Type B pancreatic cell (in vitro differentiated cells): ENCODE measurements around the gene TRAF3IP1. TPM values are rescaled to one million over a fixed set of nuclear protein-coding genes. Genes with fewer than 3 reads are reported as not detected.
"Not testable (repeated sequence)": the region's sequence is repeated elsewhere in the genome, so short reads cannot be mapped to it uniquely, and the experiment has no call there.

Source experiments
- DNase-seq: peaks from one replicate; pipeline ENCODE4 v3.0.0; 2021; ENCODE audit warnings: mixed read lengths; ENCODE audit not compliant: unreplicated experiment; ENCODE audit errors: extremely low spot score
- H3K27ac Mint-ChIP-seq: 2 replicates; pipeline ENCODE4 v1.8.0; 2021; ENCODE audit warnings: mild to moderate bottlenecking, mixed read lengths
- H3K27me3 Mint-ChIP-seq: 2 replicates; pipeline ENCODE4 v1.8.0; 2021; ENCODE audit warnings: mixed read lengths
- H3K36me3 Mint-ChIP-seq: 2 replicates; pipeline ENCODE4 v1.8.0; 2021; ENCODE audit warnings: mixed read lengths
- H3K4me1 Mint-ChIP-seq: one replicate; pipeline ENCODE4 v1.8.0; 2021; ENCODE audit warnings: mixed read lengths; ENCODE audit not compliant: unreplicated experiment
- H3K4me3 Mint-ChIP-seq: 2 replicates; pipeline ENCODE4 v1.8.0; 2021; ENCODE audit warnings: mild to moderate bottlenecking, mixed read lengths
- H3K9me3 Mint-ChIP-seq: 2 replicates; pipeline ENCODE4 v1.8.0; 2021; ENCODE audit warnings: mixed read lengths
- CTCF ChIP-seq: fragments of 200-600 bp; sonication (generic); conservative IDR thresholded peaks from 2 replicates; pipeline ENCODE4 v1.5.0; 2021; ENCODE audit warnings: antibody characterized with exemption, mild to moderate bottlenecking
- total RNA-seq: library from RNA; stranded (reverse); gene quantifications from 2 replicates; pipeline ENCODE4 v1.2.1, GENCODE V29; 2021; ENCODE audit warnings: low replicate concordance

Gene TRAF3IP1
- total RNA-seq, 1 donor from 2014 or later = 20.9 TPM

GRCh38 chr2:238321467-238321866, 1.1 kb downstream of the TRAF3IP1 start:
- peaks cover 14% of the 10 kb centered on the region for H3K4me1 Mint-ChIP-seq
- H3K4me3 Mint-ChIP-seq = peak overlapping the region; percentile 90
- no peaks in the 10 kb centered on the region for H3K9me3 Mint-ChIP-seq
- H3K36me3 Mint-ChIP-seq = peaks cover 10% of the 10 kb centered on the region
- no peak for DNase-seq
- no peaks in the 10 kb centered on the region for H3K27me3 Mint-ChIP-seq
- TF ChIP-seq CTCF = no peak
- H3K27ac Mint-ChIP-seq = peak overlapping the region; percentile 76

- H3K36me3 Mint-ChIP-seq = peaks cover 11% of the 10 kb centered on the region
- peak overlapping the region; percentile 90 for H3K4me3 Mint-ChIP-seq
- H3K27ac Mint-ChIP-seq = no peak overlapping the region
- H3K27me3 Mint-ChIP-seq = no peaks in the 10 kb centered on the region
- H3K4me1 Mint-ChIP-seq = peaks cover 14% of the 10 kb centered on the region
- DNase-seq = no peak
- TF ChIP-seq CTCF = no peak
- H3K9me3 Mint-ChIP-seq = no peaks in the 10 kb centered on the region
Measured at GRCh38 chr2:238322001-238322411, 1.7 kb downstream of the TRAF3IP1 start.

GRCh38 chr2:238324248-238324647, 3.9 kb downstream of the TRAF3IP1 start:
- DNase-seq = peak; percentile 8
- not testable (repeated sequence) for H3K27me3 Mint-ChIP-seq, H3K4me3 Mint-ChIP-seq, H3K9me3 Mint-ChIP-seq, H3K27ac Mint-ChIP-seq
- Mint-ChIP-seq H3K36me3 (peaks cover 22% of the 10 kb centered on the region), H3K4me1 (peaks cover 14% of the 10 kb centered on the region)

GRCh38 chr2:238325694-238326093, 5.4 kb downstream of the TRAF3IP1 start:
- TF ChIP-seq CTCF = no peak
- peaks cover 22% of the 10 kb centered on the region for H3K36me3 Mint-ChIP-seq
- no peak overlapping the region for H3K4me3 Mint-ChIP-seq
- H3K4me1 Mint-ChIP-seq = peaks cover 10% of the 10 kb centered on the region
- peak; percentile 20 for DNase-seq
- no peak overlapping the region for H3K27ac Mint-ChIP-seq
- H3K27me3 Mint-ChIP-seq = no peaks in the 10 kb centered on the region
- no peaks in the 10 kb centered on the region for H3K9me3 Mint-ChIP-seq

GRCh38 chr2:238326801-238327365, 6.6 kb downstream of the TRAF3IP1 start:
- Mint-ChIP-seq H3K36me3 (peaks cover 22% of the 10 kb centered on the region), H3K27ac (no peak overlapping the region), H3K4me1 (peaks cover 1% of the 10 kb centered on the region), H3K4me3 (no peak overlapping the region), H3K9me3 (no peaks in the 10 kb centered on the region), H3K27me3 (no peaks in the 10 kb centered on the region)
- TF ChIP-seq CTCF = no peak
- DNase-seq = no peak

- no peaks in the 10 kb centered on the region for H3K27me3 Mint-ChIP-seq
- H3K27ac Mint-ChIP-seq = no peak overlapping the region
- H3K9me3 Mint-ChIP-seq = no peaks in the 10 kb centered on the region
- H3K4me3 Mint-ChIP-seq = no peak overlapping the region
- no peaks in the 10 kb centered on the region for H3K4me1 Mint-ChIP-seq
- DNase-seq = no peak
- H3K36me3 Mint-ChIP-seq = peaks cover 22% of the 10 kb centered on the region
- no peak for TF ChIP-seq CTCF
Measured at GRCh38 chr2:238327751-238328150, 7.4 kb downstream of the TRAF3IP1 start.
